HEK293 (cell line): ENCODE measurements around the gene CPEB3.

Experiments
- CTCF ChIA-PET: fragments of 350-600 bp; formaldehyde crosslinking; extraction: SDS; loops from one replicate; lab custom pipeline; 2021; ENCODE audit warnings: antibody characterized with exemption; lab: Yijun Ruan, JAX
- POLR2A ChIA-PET: fragments of 300-600 bp; formaldehyde crosslinking; extraction: SDS; loops from one replicate; lab custom pipeline; 2020; ENCODE audit warnings: antibody characterized with exemption, inconsistent platforms; lab: Yijun Ruan, JAX
- H3K27ac ChIP-seq: fragments of 200-500 bp; sonication (Bioruptor generic); 2 replicates; pipeline ENCODE4 v1.5.1; 2014; ENCODE audit warnings: low read depth, low read length, control low read depth, inconsistent platforms; ENCODE audit errors: extremely low read depth
- H3K36me3 ChIP-seq, 2 experiments: fragments of 200-500 bp in 1 of 2; sonication (Bioruptor generic) in 1 of 2; 1 replicate in 1 of 2; 2 replicates in 1 of 2; pipeline ENCODE4 v1.5.1; 2014 to 2017; ENCODE audit warnings: inconsistent platforms in 2 of 2, low read length in 2 of 2; ENCODE audit not compliant: control insufficient read depth in 2 of 2, insufficient read depth in 1 of 2
- H3K4me1 ChIP-seq: fragments of 200-500 bp; sonication (Bioruptor generic); 2 replicates; pipeline ENCODE4 v1.5.1; 2014; ENCODE audit warnings: mild to moderate bottlenecking, low read length, inconsistent platforms; ENCODE audit not compliant: control insufficient read depth, insufficient read depth
- H3K4me3 ChIP-seq: 2 replicates; pipeline ENCODE4 v1.5.1; 2011; ENCODE audit warnings: low read depth, mild to moderate bottlenecking, control low read depth, low read length, moderate library complexity
- H3K9me3 ChIP-seq: fragments of 200-500 bp; sonication (Bioruptor generic); 2 replicates; pipeline ENCODE4 v1.5.1; 2014; ENCODE audit warnings: low read depth, low read length, inconsistent platforms; ENCODE audit not compliant: control insufficient read depth, insufficient read depth
- ATF2 ChIP-seq: fragments of 450-650 bp; formaldehyde crosslinking; IDR thresholded peaks from 2 replicates; pipeline ENCODE4 v1.5.1; 2016; ENCODE audit warnings: missing biosample characterization, missing genetic modification characterization, low read depth
- BCL11A ChIP-seq: fragments of 450-650 bp; formaldehyde crosslinking; IDR thresholded peaks from 2 replicates; pipeline ENCODE4 v1.5.1; 2016; ENCODE audit warnings: low read depth, missing biosample characterization, missing genetic modification characterization
- GLIS2 ChIP-seq: fragments of 450-650 bp; formaldehyde crosslinking; IDR thresholded peaks from 2 replicates; pipeline ENCODE4 v1.5.1; 2016; ENCODE audit warnings: missing biosample characterization, missing genetic modification characterization
- KLF10 ChIP-seq: fragments of 450-650 bp; IDR thresholded peaks from 2 replicates; pipeline ENCODE4 v1.5.1; 2018; ENCODE audit warnings: missing biosample characterization, mild to moderate bottlenecking, missing genetic modification characterization
- KLF9 ChIP-seq: fragments of 450-650 bp; formaldehyde crosslinking; IDR thresholded peaks from 2 replicates; pipeline ENCODE4 v1.5.1; 2016; ENCODE audit warnings: missing biosample characterization, missing genetic modification characterization, low read depth
- MYNN ChIP-seq: fragments of 450-650 bp; formaldehyde crosslinking; IDR thresholded peaks from 2 replicates; pipeline ENCODE4 v1.5.1; 2016; ENCODE audit warnings: missing biosample characterization, missing genetic modification characterization, borderline replicate concordance
- OSR2 ChIP-seq: fragments of 450-650 bp; formaldehyde crosslinking; IDR thresholded peaks from 2 replicates; pipeline ENCODE4 v1.5.1; 2016; ENCODE audit warnings: missing biosample characterization, missing genetic modification characterization
- SP7 ChIP-seq: fragments of 450-650 bp; formaldehyde crosslinking; IDR thresholded peaks from 2 replicates; pipeline ENCODE4 v1.5.1; 2016; ENCODE audit warnings: missing biosample characterization, missing genetic modification characterization
- ZBTB26 ChIP-seq: fragments of 450-650 bp; formaldehyde crosslinking; optimal IDR thresholded peaks from 2 replicates; pipeline ENCODE3; 2016; ENCODE audit warnings: missing biosample characterization, mild to moderate bottlenecking, missing genetic modification characterization
- ZNF121 ChIP-seq: fragments of 450-650 bp; formaldehyde crosslinking; IDR thresholded peaks from 2 replicates; pipeline ENCODE4 v1.5.1; 2016; ENCODE audit warnings: missing biosample characterization, missing genetic modification characterization
- ZNF146 ChIP-seq: fragments of 450-650 bp; formaldehyde crosslinking; IDR thresholded peaks from 2 replicates; pipeline ENCODE4 v1.5.1; 2016; ENCODE audit warnings: missing biosample characterization, missing genetic modification characterization
- ZNF266 ChIP-seq: fragments of 450-650 bp; formaldehyde crosslinking; IDR thresholded peaks from 2 replicates; pipeline ENCODE4 v1.5.1; 2016; ENCODE audit warnings: missing biosample characterization, missing genetic modification characterization, low read depth
- ZNF302 ChIP-seq: fragments of 450-650 bp; formaldehyde crosslinking; IDR thresholded peaks from 2 replicates; pipeline ENCODE4 v1.5.1; 2016; ENCODE audit warnings: missing biosample characterization, missing genetic modification characterization, low read depth
- ZNF394 ChIP-seq: fragments of 450-650 bp; formaldehyde crosslinking; IDR thresholded peaks from 2 replicates; pipeline ENCODE4 v1.5.1; 2016; ENCODE audit warnings: missing biosample characterization, missing genetic modification characterization, mild to moderate bottlenecking, moderate library complexity, borderline replicate concordance
- ZNF521 ChIP-seq: fragments of 450-650 bp; formaldehyde crosslinking; IDR thresholded peaks from 2 replicates; pipeline ENCODE4 v1.5.1; 2017; ENCODE audit warnings: missing biosample characterization, mild to moderate bottlenecking, missing genetic modification characterization
- ZNF560 ChIP-seq: fragments of 450-650 bp; formaldehyde crosslinking; IDR thresholded peaks from 2 replicates; pipeline ENCODE4 v1.5.1; 2017; ENCODE audit warnings: missing biosample characterization, missing genetic modification characterization, borderline replicate concordance
- ZNF677 ChIP-seq: fragments of 450-650 bp; IDR thresholded peaks from 2 replicates; pipeline ENCODE4 v1.5.0; 2018; ENCODE audit warnings: missing biosample characterization, mild to moderate bottlenecking, missing genetic modification characterization, moderate library complexity
- ZNF768 ChIP-seq: fragments of 450-650 bp; formaldehyde crosslinking; IDR thresholded peaks from 2 replicates; pipeline ENCODE4 v1.5.1; 2018; ENCODE audit warnings: missing biosample characterization, mild to moderate bottlenecking, missing genetic modification characterization
- ZNF776 ChIP-seq: fragments of 450-650 bp; formaldehyde crosslinking; IDR thresholded peaks from 2 replicates; pipeline ENCODE4 v1.5.0; 2017; ENCODE audit warnings: missing biosample characterization, missing genetic modification characterization, borderline replicate concordance
- TF ChIP-seq, protein P1 (sequence below): fragments of 450-650 bp; formaldehyde crosslinking; IDR thresholded peaks from 2 replicates; pipeline ENCODE4 v1.5.1; 2016; ENCODE audit warnings: missing biosample characterization, missing genetic modification characterization
- TF ChIP-seq, protein P2 (sequence below): fragments of 450-650 bp; formaldehyde crosslinking; IDR thresholded peaks from 2 replicates; pipeline ENCODE4 v1.5.1; 2017; ENCODE audit warnings: missing biosample characterization, missing genetic modification characterization
- TF ChIP-seq, protein P3 (sequence below): fragments of 450-650 bp; formaldehyde crosslinking; IDR thresholded peaks from 2 replicates; pipeline ENCODE4 v1.5.1; 2016; ENCODE audit warnings: missing biosample characterization, missing genetic modification characterization

Gene CPEB3

DNA sequence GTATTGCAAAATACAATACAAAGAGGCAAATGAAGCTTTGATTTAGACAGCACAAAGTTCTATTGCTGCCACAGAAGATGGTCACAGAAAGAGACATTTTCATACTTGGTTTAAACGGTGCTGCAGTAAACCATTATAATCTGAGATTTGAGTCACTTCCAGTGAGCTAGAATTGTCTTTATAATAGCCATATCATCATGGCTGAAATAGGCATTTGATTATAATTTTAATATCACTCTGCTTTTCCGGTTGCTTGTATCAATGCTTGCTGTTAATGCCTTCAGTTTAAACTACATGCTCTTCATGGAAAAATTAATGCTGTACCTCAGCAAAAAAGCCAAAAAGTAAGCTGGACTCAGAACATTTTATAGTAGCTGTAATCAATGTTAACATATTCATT, 48.5 kb downstream of the CPEB3 start (continued):
- TF ChIP-seq ATF2 (no peak), BCL11A (tag by site-specific recombination) (no peak)

GRCh38 chr10:92241501-92241900, 49.4 kb downstream of the CPEB3 start:
- H3K4me3 ChIP-seq, result no peak overlapping the region
- H3K9me3 ChIP-seq, result no peaks in the 10 kb centered on the region
- H3K27ac ChIP-seq, result no peak overlapping the region; the same call in 1 of the 2 replicates
- no peaks in the 10 kb centered on the region for H3K36me3 ChIP-seq
- TF ChIP-seq, protein P1, sequence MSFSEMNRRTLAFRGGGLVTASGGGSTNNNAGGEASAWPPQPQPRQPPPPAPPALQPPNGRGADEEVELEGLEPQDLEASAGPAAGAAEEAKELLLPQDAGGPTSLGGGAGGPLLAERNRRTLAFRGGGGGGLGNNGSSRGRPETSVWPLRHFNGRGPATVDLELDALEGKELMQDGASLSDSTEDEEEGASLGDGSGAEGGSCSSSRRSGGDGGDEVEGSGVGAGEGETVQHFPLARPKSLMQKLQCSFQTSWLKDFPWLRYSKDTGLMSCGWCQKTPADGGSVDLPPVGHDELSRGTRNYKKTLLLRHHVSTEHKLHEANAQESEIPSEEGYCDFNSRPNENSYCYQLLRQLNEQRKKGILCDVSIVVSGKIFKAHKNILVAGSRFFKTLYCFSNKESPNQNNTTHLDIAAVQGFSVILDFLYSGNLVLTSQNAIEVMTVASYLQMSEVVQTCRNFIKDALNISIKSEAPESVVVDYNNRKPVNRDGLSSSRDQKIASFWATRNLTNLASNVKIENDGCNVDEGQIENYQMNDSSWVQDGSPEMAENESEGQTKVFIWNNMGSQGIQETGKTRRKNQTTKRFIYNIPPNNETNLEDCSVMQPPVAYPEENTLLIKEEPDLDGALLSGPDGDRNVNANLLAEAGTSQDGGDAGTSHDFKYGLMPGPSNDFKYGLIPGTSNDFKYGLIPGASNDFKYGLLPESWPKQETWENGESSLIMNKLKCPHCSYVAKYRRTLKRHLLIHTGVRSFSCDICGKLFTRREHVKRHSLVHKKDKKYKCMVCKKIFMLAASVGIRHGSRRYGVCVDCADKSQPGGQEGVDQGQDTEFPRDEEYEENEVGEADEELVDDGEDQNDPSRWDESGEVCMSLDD (tag by site-specific recombination), result no peak
- TF ChIP-seq, protein P2, sequence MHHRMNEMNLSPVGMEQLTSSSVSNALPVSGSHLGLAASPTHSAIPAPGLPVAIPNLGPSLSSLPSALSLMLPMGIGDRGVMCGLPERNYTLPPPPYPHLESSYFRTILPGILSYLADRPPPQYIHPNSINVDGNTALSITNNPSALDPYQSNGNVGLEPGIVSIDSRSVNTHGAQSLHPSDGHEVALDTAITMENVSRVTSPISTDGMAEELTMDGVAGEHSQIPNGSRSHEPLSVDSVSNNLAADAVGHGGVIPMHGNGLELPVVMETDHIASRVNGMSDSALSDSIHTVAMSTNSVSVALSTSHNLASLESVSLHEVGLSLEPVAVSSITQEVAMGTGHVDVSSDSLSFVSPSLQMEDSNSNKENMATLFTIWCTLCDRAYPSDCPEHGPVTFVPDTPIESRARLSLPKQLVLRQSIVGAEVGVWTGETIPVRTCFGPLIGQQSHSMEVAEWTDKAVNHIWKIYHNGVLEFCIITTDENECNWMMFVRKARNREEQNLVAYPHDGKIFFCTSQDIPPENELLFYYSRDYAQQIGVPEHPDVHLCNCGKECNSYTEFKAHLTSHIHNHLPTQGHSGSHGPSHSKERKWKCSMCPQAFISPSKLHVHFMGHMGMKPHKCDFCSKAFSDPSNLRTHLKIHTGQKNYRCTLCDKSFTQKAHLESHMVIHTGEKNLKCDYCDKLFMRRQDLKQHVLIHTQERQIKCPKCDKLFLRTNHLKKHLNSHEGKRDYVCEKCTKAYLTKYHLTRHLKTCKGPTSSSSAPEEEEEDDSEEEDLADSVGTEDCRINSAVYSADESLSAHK (tag by site-specific recombination), result no peak
- TF ChIP-seq KLF10 (tag by site-specific recombination) (no peak), GLIS2 (tag by site-specific recombination) (no peak), ZNF768 (tag by site-specific recombination) (no peak), ZNF121 (tag by site-specific recombination) (no peak), MYNN (tag by site-specific recombination) (no peak), ZNF266 (tag by site-specific recombination) (no peak), ZNF521 (tag by site-specific recombination) (no peak), ZNF560 (tag by site-specific recombination) (no peak)
- peaks cover 9% of the 10 kb centered on the region; the same call in 1 of the 2 replicates for H3K4me1 ChIP-seq
- POLR2A ChIA-PET, result no interaction called here
- CTCF ChIA-PET, result interaction anchor here (0.7 to 1.6 kb wide), 2 partner anchors 22 to 51 kb away, joined by 3 to 4 read pairs; no protein-coding TSS in a partner anchor

GRCh38 chr10:92241158-92241500, 49.7 kb downstream of the CPEB3 start:
- POLR2A ChIA-PET, result interaction anchor here (1.0 kb wide), 1 partner anchor 49 kb away, joined by 5 read pairs; no protein-coding TSS in a partner anchor
- Histone ChIP-seq H3K9me3 (no peaks in the 10 kb centered on the region), H3K36me3 (no peaks in the 10 kb centered on the region), H3K4me1 (peaks cover 9% of the 10 kb centered on the region; the same call in 1 of the 2 replicates), H3K27ac (no peak overlapping the region; the same call in 1 of the 2 replicates), H3K4me3 (peak overlapping the region; percentile 68)
- CTCF ChIA-PET, result interaction anchor here (1.6 kb wide), 1 partner anchor 51 kb away, joined by 4 read pairs; no protein-coding TSS in a partner anchor
- peak; percentile 31; the same call in 1 of the 2 replicates for TF ChIP-seq SP7 (tag by site-specific recombination)
- no peak for TF ChIP-seq ZNF776
- no peak for TF ChIP-seq ZNF677 (tag by site-specific recombination)
- TF ChIP-seq ZBTB26 (tag by site-specific recombination), result peak; percentile 27
- no peak for TF ChIP-seq BCL11A (tag by site-specific recombination)
- TF ChIP-seq ZNF302 (tag by site-specific recombination), result no peak
- TF ChIP-seq ZNF394, result peak; percentile 18
- peak; percentile 22 for TF ChIP-seq OSR2 (tag by site-specific recombination)
- no peak for TF ChIP-seq ZNF146
- TF ChIP-seq, protein P3, sequence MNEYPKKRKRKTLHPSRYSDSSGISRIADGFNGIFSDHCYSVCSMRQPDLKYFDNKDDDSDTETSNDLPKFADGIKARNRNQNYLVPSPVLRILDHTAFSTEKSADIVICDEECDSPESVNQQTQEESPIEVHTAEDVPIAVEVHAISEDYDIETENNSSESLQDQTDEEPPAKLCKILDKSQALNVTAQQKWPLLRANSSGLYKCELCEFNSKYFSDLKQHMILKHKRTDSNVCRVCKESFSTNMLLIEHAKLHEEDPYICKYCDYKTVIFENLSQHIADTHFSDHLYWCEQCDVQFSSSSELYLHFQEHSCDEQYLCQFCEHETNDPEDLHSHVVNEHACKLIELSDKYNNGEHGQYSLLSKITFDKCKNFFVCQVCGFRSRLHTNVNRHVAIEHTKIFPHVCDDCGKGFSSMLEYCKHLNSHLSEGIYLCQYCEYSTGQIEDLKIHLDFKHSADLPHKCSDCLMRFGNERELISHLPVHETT, result no peak
- TF ChIP-seq KLF9 (tag by site-specific recombination), result 0 out of 2 replicates have a peak, but pooled peaks have one; percentile 7
